Neural cell (in vitro differentiated cells): Measurements from ENCODE around the gene CDH3. TPM values are rescaled to one million over a fixed set of nuclear protein-coding genes. Genes with fewer than 3 reads are reported as not detected.

Experiments used
- H2AFZ ChIP-seq: fragments of 200-600, 300-800 bp; sonication (generic), shearing (Covaris generic); 2 replicates; pipeline ENCODE4 v1.6.0; 2014; ENCODE audit warnings: low read depth, mild to moderate bottlenecking, antibody characterized with exemption, low read length, moderate library complexity
- H3F3A ChIP-seq: fragments of 200-600 bp; shearing (Covaris generic); 2 replicates; pipeline ENCODE4 v1.6.1; 2016; ENCODE audit warnings: mild to moderate bottlenecking, moderate library complexity, mixed read lengths, antibody characterized with exemption, low read length; ENCODE audit not compliant: insufficient read depth, poor library complexity, severe bottlenecking
- H3K27ac ChIP-seq: fragments of 200-600, 300-800 bp; sonication (generic), shearing (Covaris generic); 2 replicates; pipeline ENCODE4 v1.5.1; 2014; ENCODE audit warnings: mild to moderate bottlenecking, low read length, moderate library complexity
- H3K27me3 ChIP-seq: fragments of 300-800, 200-600 bp; sonication (generic), shearing (Covaris generic); 2 replicates; pipeline ENCODE4 v1.6.0; 2014; ENCODE audit warnings: mild to moderate bottlenecking, low read depth, low read length, moderate library complexity; ENCODE audit not compliant: insufficient read depth
- H3K36me3 ChIP-seq: fragments of 300-800, 200-600 bp; sonication (generic), shearing (Covaris generic); 2 replicates; pipeline ENCODE4 v1.5.1; 2014; ENCODE audit warnings: mild to moderate bottlenecking, antibody characterized with exemption, low read length, moderate library complexity; ENCODE audit not compliant: insufficient read depth
- H3K4me2 ChIP-seq: fragments of 300-800, 200-600 bp; sonication (generic), shearing (Covaris generic); 2 replicates; pipeline ENCODE4 v1.6.0; 2014; ENCODE audit warnings: mild to moderate bottlenecking, low read length
- H3K4me3 ChIP-seq: fragments of 300-800, 200-600 bp; sonication (generic), shearing (Covaris generic); 2 replicates; pipeline ENCODE4 v1.5.1; 2014; ENCODE audit warnings: mild to moderate bottlenecking, low read length, moderate library complexity
- H3K79me2 ChIP-seq: fragments of 200-600 bp; shearing (Covaris generic); replicated peaks from 2 replicates; pipeline ENCODE4 v1.6.0; 2014; ENCODE audit warnings: mild to moderate bottlenecking, low read length, moderate library complexity; ENCODE audit not compliant: insufficient read depth
- H3K9ac ChIP-seq: fragments of 300-800, 200-600 bp; sonication (generic), shearing (Covaris generic); 2 replicates; pipeline ENCODE4 v1.6.1; 2016; ENCODE audit warnings: mild to moderate bottlenecking, low read length, mixed read lengths
- H3K9me2 ChIP-seq: fragments of 200-600 bp; shearing (Covaris generic); 2 replicates; pipeline ENCODE4 v1.6.1; 2016; ENCODE audit warnings: mild to moderate bottlenecking, low read length, mixed read lengths; ENCODE audit not compliant: insufficient read depth
- H3K9me3 ChIP-seq: fragments of 200-600, 300-800 bp; sonication (generic), shearing (Covaris generic); 2 replicates; pipeline ENCODE4 v1.6.1; 2016; ENCODE audit warnings: mild to moderate bottlenecking, mixed run types, low read length, moderate library complexity, mixed read lengths
- H4K20me1 ChIP-seq: fragments of 200-600 bp; shearing (Covaris generic); 2 replicates; pipeline ENCODE4 v1.6.1; 2016; ENCODE audit warnings: mild to moderate bottlenecking, mixed run types; ENCODE audit not compliant: insufficient read depth
- EP300 ChIP-seq: fragments of 450-650 bp; conservative IDR thresholded peaks from 2 replicates; pipeline ENCODE4 v1.6.1; 2014; ENCODE audit warnings: antibody characterized with exemption, mild to moderate bottlenecking, moderate library complexity; ENCODE audit not compliant: poor library complexity, severe bottlenecking
- EZH2 ChIP-seq: fragments of 200-600, 300-800 bp; shearing (Covaris generic), sonication (generic); IDR thresholded peaks from 2 replicates; pipeline ENCODE4 v1.6.1; 2014; ENCODE audit warnings: antibody characterized with exemption, low read length, borderline replicate concordance, mild to moderate bottlenecking; ENCODE audit not compliant: insufficient read depth, poor library complexity, severe bottlenecking
- MXI1 ChIP-seq: fragments of 450-650 bp; conservative IDR thresholded peaks from 2 replicates; pipeline ENCODE4 v1.6.1; 2014; ENCODE audit warnings: antibody characterized with exemption, mild to moderate bottlenecking; ENCODE audit not compliant: poor library complexity, severe bottlenecking
- POLR2AphosphoS5 ChIP-seq: IDR thresholded peaks from 2 replicates; pipeline ENCODE4 v1.6.1; 2012
- RAD21 ChIP-seq: fragments of 450-650 bp; conservative IDR thresholded peaks from 2 replicates; pipeline ENCODE4 v1.6.1; 2014; ENCODE audit warnings: antibody characterized with exemption, mild to moderate bottlenecking, moderate library complexity
- SMC3 ChIP-seq: fragments of 450-650 bp; conservative IDR thresholded peaks from 2 replicates; pipeline ENCODE4 v1.6.1; 2014; ENCODE audit warnings: antibody characterized with exemption, mild to moderate bottlenecking, moderate library complexity; ENCODE audit not compliant: poor library complexity
- TAF1 ChIP-seq: IDR thresholded peaks from 2 replicates; pipeline ENCODE4 v1.6.1; 2012; ENCODE audit warnings: low read depth
- polyA plus RNA-seq: library from polyadenylated mRNA; depleted of rRNA; stranded (reverse); fragments of >200 nt; gene quantifications from 2 replicates; pipeline ENCODE4 v1.2.3, GENCODE V29; 2014
- TF ChIP-seq, protein P1 (sequence below): fragments of 450-650 bp; IDR thresholded peaks from 2 replicates; pipeline ENCODE4 v1.5.1; 2014; ENCODE audit warnings: antibody characterized with exemption, mild to moderate bottlenecking, moderate library complexity; ENCODE audit not compliant: poor library complexity, severe bottlenecking
- TF ChIP-seq, protein P2 (sequence below): IDR thresholded peaks from 2 replicates; pipeline ENCODE4 v1.6.1; 2012; ENCODE audit warnings: borderline replicate concordance

Gene CDH3
- polyA plus RNA-seq, 1 donor from 2014 or later, result 9.1 TPM

DNA sequence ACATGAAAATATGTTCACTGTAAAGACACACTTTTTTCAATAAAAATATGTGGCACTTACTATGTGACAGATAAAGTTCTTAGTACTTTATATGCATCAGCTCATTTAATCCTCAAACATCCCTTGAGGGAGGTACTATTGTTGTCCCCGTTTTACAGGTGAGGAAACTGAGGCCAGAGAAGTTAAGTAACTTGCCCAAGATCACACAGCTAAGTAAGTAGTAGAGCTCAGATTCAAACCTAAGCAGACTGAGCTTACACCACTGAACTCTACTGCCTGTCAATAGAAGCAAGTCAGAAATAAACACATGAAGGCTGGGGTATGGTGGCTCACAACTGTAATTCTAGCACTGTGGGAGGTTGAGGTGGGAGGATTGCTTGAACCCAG, 13.9 kb downstream of the CDH3 start:
- H4K20me1 ChIP-seq, result no peaks in the 10 kb centered on the region
- no peak overlapping the region for H3K27ac ChIP-seq
- H3K79me2 ChIP-seq, result no peaks in the 10 kb centered on the region
- TF ChIP-seq TAF1 (no peak), EP300 (no peak), MXI1 (no peak), SMC3 (no peak), POLR2AphosphoS5 (no peak), RAD21 (no peak), EZH2 (no peak)
- TF ChIP-seq, protein P1, sequence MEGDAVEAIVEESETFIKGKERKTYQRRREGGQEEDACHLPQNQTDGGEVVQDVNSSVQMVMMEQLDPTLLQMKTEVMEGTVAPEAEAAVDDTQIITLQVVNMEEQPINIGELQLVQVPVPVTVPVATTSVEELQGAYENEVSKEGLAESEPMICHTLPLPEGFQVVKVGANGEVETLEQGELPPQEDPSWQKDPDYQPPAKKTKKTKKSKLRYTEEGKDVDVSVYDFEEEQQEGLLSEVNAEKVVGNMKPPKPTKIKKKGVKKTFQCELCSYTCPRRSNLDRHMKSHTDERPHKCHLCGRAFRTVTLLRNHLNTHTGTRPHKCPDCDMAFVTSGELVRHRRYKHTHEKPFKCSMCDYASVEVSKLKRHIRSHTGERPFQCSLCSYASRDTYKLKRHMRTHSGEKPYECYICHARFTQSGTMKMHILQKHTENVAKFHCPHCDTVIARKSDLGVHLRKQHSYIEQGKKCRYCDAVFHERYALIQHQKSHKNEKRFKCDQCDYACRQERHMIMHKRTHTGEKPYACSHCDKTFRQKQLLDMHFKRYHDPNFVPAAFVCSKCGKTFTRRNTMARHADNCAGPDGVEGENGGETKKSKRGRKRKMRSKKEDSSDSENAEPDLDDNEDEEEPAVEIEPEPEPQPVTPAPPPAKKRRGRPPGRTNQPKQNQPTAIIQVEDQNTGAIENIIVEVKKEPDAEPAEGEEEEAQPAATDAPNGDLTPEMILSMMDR, result no peak
- TF ChIP-seq, protein P2, sequence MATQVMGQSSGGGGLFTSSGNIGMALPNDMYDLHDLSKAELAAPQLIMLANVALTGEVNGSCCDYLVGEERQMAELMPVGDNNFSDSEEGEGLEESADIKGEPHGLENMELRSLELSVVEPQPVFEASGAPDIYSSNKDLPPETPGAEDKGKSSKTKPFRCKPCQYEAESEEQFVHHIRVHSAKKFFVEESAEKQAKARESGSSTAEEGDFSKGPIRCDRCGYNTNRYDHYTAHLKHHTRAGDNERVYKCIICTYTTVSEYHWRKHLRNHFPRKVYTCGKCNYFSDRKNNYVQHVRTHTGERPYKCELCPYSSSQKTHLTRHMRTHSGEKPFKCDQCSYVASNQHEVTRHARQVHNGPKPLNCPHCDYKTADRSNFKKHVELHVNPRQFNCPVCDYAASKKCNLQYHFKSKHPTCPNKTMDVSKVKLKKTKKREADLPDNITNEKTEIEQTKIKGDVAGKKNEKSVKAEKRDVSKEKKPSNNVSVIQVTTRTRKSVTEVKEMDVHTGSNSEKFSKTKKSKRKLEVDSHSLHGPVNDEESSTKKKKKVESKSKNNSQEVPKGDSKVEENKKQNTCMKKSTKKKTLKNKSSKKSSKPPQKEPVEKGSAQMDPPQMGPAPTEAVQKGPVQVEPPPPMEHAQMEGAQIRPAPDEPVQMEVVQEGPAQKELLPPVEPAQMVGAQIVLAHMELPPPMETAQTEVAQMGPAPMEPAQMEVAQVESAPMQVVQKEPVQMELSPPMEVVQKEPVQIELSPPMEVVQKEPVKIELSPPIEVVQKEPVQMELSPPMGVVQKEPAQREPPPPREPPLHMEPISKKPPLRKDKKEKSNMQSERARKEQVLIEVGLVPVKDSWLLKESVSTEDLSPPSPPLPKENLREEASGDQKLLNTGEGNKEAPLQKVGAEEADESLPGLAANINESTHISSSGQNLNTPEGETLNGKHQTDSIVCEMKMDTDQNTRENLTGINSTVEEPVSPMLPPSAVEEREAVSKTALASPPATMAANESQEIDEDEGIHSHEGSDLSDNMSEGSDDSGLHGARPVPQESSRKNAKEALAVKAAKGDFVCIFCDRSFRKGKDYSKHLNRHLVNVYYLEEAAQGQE, result no peak
- no peak overlapping the region for H3K4me3 ChIP-seq
- no peak overlapping the region for H3K9ac ChIP-seq
- H3K9me3 ChIP-seq, result no peaks in the 10 kb centered on the region
- no peaks in the 10 kb centered on the region for H3F3A ChIP-seq
- no peak overlapping the region for H3K4me2 ChIP-seq
- H2AFZ ChIP-seq, result no peak overlapping the region
- no peaks in the 10 kb centered on the region for H3K9me2 ChIP-seq
- no peaks in the 10 kb centered on the region for H3K36me3 ChIP-seq
- H3K27me3 ChIP-seq, result no peaks in the 10 kb centered on the region

DNA sequence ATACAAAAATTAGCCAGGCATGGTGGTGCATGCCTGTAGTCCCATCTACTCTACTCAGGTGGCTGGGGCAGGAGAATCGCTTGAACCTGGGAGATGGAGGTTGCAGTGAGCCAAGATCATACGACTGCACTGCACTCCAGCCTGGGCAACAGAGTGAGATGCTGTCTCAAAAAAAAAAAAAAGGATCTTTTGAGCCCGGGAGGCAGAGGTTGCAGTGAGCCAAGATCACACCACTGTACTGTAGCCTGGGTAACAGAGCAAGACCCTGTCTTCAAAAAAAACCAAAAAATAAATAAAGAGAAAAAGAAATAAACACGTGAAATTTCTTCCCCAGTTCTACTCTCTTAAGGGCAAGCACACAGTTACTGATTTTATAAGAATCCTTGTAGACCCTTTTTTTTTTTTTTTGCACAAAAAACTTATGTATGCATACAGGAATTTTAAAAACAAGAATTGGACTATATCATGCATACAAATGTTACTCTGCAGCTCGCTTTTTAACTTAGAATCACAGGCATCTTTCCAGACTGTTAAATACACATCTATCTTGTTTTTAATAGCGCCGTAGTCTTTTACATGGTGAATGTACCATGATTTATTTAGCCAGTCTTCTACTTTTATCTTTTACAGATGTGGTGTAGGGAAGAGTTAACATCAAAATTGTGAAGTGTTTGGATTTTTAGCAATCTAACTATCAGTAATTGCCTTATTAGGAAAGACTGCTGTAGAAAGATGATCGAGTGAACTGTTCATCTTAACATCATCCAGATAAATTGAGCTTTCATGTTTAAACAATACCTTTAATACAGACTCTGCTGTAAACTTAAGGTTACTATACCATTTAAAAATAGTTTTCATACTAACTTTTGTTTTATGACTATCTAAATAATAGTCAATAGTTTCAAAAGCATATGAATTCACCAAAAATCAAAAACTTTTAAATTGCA, 14.6 kb downstream of the CDH3 start:
- no peaks in the 10 kb centered on the region for H3K36me3 ChIP-seq
- TF ChIP-seq EP300, result no peak
- TF ChIP-seq POLR2AphosphoS5, result no peak
- TF ChIP-seq, protein P1, result no peak
- TF ChIP-seq, protein P2, result no peak
- no peak for TF ChIP-seq MXI1
- TF ChIP-seq RAD21, result no peak
- TF ChIP-seq EZH2, result no peak
- TF ChIP-seq SMC3, result no peak
- no peak for TF ChIP-seq TAF1
- H3K79me2 ChIP-seq, result no peaks in the 10 kb centered on the region
- no peak overlapping the region for H3K27ac ChIP-seq
- no peak overlapping the region for H3K4me2 ChIP-seq
- H3F3A ChIP-seq, result no peaks in the 10 kb centered on the region
- no peaks in the 10 kb centered on the region for H3K9me3 ChIP-seq
- H3K27me3 ChIP-seq, result no peaks in the 10 kb centered on the region
- no peak overlapping the region for H3K9ac ChIP-seq
- H2AFZ ChIP-seq, result no peak overlapping the region
- H3K4me3 ChIP-seq, result no peak overlapping the region
- no peaks in the 10 kb centered on the region for H3K9me2 ChIP-seq
- H4K20me1 ChIP-seq, result no peaks in the 10 kb centered on the region
